Measurements from ENCODE around the gene KCNMB4.

- TF ChIP-seq ZBTB7A (IDR thresholded peaks at IDR 0.05; ENCODE audit: low read depth) (no peak), EP300 (IDR thresholded peaks at IDR 0.05; ENCODE audit: borderline replicate concordance) (no peak), CREB1 (IDR thresholded peaks at IDR 0.05; ENCODE audit: low read depth) (no peak), YY1 (IDR thresholded peaks at IDR 0.05; ENCODE audit: low read depth) (no peak), CEBPB (IDR thresholded peaks at IDR 0.05) (no peak), EGR1 (IDR thresholded peaks at IDR 0.05) (no peak), RAD21 (IDR thresholded peaks at IDR 0.05; ENCODE audit: low read depth) (no peak), TAF1 (IDR thresholded peaks at IDR 0.05; ENCODE audit: low read depth) (no peak), TEAD4 (IDR thresholded peaks at IDR 0.05) (no peak)
- TF ChIP-seq, protein P1, sequence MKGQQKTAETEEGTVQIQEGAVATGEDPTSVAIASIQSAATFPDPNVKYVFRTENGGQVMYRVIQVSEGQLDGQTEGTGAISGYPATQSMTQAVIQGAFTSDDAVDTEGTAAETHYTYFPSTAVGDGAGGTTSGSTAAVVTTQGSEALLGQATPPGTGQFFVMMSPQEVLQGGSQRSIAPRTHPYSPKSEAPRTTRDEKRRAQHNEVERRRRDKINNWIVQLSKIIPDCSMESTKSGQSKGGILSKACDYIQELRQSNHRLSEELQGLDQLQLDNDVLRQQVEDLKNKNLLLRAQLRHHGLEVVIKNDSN (IDR thresholded peaks at IDR 0.05), result no peak
- TF ChIP-seq, protein P2, sequence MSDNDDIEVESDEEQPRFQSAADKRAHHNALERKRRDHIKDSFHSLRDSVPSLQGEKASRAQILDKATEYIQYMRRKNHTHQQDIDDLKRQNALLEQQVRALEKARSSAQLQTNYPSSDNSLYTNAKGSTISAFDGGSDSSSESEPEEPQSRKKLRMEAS (IDR thresholded peaks at IDR 0.05), result no peak
Observed at GRCh38 chr12:70354787-70355186, 11.3 kb upstream of the KCNMB4 start.

Data from Ishikawa (cell line).